Esophagus muscularis mucosa (tissue), 3 donors: ENCODE measurements around the gene SYNJ1.

ENCODE experiments used
- CTCF ChIP-seq, 3 experiments: fragments of 200-600 bp in 2 of 3; fragments of 450-650 bp in 1 of 3; sonication (generic) in 2 of 3; IDR thresholded peaks; one replicate each; pipeline ENCODE4 v1.5.1; 2017 to 2019; ENCODE audit warnings: antibody characterized with exemption in 3 of 3, mild to moderate bottlenecking in 2 of 3, moderate library complexity in 1 of 3
- POLR2AphosphoS5 ChIP-seq, 2 donors: sonication (generic); formaldehyde crosslinking; IDR thresholded peaks; one replicate each; pipeline ENCODE4 v1.6.1; 2017; ENCODE audit warnings: antibody characterized with exemption in 2 of 2

DNA sequence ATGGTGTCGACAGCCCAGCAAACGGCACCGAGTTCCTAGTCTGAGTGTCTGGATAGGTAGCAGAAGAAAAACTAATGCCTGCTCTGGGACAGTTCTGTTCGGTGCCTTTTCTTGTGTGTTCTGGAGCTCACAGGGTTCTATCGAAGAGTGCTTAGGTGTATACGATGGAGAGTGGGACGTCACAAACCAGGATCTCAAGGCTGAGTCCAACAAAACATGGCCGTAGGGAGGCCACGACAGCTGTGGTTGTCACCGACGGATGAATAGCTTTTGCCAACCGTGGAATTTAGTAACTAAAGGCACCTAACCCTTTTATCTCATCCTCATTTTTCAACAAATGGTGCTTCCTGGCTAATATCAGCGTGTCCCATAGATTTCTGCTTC, 635 bp upstream of the SYNJ1 start:
- no peak for TF ChIP-seq CTCF (IDR thresholded peaks at IDR 0.05)
- no peak for TF ChIP-seq POLR2AphosphoS5 (IDR thresholded peaks at IDR 0.05)
